GM12892 (cell line): ENCODE results near the gene GRAMD1B.

ENCODE experiments used
- POLR2A ChIP-seq: IDR thresholded peaks from 2 replicates; pipeline ENCODE4 v1.6.1; 2011; ENCODE audit warnings: low read depth, low read length, control low read depth
- POLR2AphosphoS5 ChIP-seq: IDR thresholded peaks from 2 replicates; pipeline ENCODE4 v1.6.1; 2011; ENCODE audit warnings: low read depth, low read length, control low read depth
- TAF1 ChIP-seq: IDR thresholded peaks from 2 replicates; pipeline ENCODE4 v1.6.1; 2011; ENCODE audit warnings: low read depth, mild to moderate bottlenecking, control low read depth, low read length, borderline replicate concordance

DNA sequence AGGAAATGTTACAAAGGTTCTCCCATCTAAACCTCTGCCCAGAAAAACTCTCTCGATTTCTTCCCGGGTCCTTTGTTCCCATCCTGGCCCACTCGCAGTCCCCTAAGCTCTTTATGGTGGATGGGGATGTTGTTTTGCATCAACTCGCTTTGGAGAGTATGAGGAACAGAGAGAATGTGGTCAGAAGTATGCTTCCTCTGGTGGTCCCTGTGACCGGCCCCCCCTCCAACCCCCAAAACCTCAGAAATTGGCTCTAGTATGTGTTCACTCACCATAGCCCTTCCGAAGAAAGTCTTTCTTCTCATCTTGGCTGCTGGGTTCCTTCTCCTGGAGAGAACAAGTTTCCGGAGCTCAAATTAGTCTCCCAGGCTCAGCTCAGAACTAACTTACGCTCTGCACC is 54.4 kb downstream of the GRAMD1B start:
- no peak for TF ChIP-seq POLR2AphosphoS5
- no peak for TF ChIP-seq TAF1
- TF ChIP-seq POLR2A: no peak
